C4-2B (cell line): ENCODE measurements around the gene CDKN2B-AS1.

ENCODE experiments used
- ZFX ChIP-seq: fragments of 450-650 bp; IDR thresholded peaks from 2 replicates; pipeline ENCODE4 v1.6.1; 2017
- TF ChIP-seq, protein P1 (sequence below): fragments of 450-650 bp; conservative IDR thresholded peaks from 2 replicates; pipeline ENCODE4 v1.5.1; 2017; ENCODE audit warnings: mild to moderate bottlenecking

DNA sequence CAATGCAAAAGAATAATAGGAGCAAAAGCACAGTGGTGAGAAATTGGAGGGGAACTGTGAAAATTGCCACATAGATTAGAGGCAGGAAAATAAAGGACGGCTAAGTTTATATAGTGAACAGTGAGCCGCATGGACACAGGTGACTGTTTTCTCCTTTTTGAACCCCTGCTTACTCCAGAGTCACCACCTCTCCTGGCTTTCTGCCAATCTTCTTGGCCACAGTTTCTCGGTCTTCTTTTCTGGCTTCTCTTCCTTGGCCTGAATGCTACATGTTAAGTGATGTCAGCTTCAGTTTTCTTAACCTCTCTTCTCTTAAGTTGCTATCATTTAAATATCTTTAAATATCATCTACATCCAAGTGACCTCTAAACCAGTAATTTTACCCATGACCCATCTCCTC lies 61.8 kb downstream of the CDKN2B-AS1 start:
- TF ChIP-seq, protein P1, sequence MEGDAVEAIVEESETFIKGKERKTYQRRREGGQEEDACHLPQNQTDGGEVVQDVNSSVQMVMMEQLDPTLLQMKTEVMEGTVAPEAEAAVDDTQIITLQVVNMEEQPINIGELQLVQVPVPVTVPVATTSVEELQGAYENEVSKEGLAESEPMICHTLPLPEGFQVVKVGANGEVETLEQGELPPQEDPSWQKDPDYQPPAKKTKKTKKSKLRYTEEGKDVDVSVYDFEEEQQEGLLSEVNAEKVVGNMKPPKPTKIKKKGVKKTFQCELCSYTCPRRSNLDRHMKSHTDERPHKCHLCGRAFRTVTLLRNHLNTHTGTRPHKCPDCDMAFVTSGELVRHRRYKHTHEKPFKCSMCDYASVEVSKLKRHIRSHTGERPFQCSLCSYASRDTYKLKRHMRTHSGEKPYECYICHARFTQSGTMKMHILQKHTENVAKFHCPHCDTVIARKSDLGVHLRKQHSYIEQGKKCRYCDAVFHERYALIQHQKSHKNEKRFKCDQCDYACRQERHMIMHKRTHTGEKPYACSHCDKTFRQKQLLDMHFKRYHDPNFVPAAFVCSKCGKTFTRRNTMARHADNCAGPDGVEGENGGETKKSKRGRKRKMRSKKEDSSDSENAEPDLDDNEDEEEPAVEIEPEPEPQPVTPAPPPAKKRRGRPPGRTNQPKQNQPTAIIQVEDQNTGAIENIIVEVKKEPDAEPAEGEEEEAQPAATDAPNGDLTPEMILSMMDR: no peak
- TF ChIP-seq ZFX: no peak
